ENCODE results near the gene PDLIM1. TPM values are rescaled to one million over a fixed set of nuclear protein-coding genes. Genes with fewer than 3 reads are reported as not detected.
A peak's percentile ranks its signal among the peaks of the same experiment; 100 is the strongest.

The PDLIM1 gene
- polyA plus RNA-seq, 6 donors from 2014 or later, result 348 to 523 (median 419) TPM

DNA sequence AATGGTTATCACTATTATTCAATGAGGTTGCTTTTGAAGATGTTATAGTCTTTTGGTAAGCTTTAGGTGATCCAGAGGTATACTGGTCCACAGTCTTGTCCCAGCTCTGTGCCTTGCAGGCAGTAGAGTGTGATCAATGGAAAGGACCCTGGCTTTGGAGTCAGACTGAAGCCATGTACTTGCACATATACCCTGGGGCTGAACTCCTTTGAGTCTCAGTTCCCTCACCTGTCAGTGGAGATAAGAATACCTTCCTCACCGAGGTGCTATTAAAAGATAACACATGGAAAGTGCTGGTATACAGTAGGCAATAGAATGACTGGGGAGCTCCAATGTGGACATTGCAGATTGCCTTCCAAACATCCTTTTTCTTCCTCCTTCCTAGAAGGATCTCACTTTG is 16.0 kb upstream of the PDLIM1 start:
- H3K4me3 Mint-ChIP-seq, result no peak overlapping the region
- DNase-seq (no peak), ATAC-seq (ENCODE audit: low read depth in 2 of 2) (no peak)
- H3K4me1 Mint-ChIP-seq, result peaks cover 29 to 35% (median 34%) of the 10 kb centered on the region in 3 donors
- no peak overlapping the region for H3K27ac Mint-ChIP-seq
- peaks cover 0 to 8% (median 0%) of the 10 kb centered on the region in 7 donors for H3K9me3 Mint-ChIP-seq
- peaks cover 0 to 9% of the 10 kb centered on the region in 2 donors for H3K36me3 Mint-ChIP-seq
- no peaks in the 10 kb centered on the region for H3K27me3 Mint-ChIP-seq

DNA sequence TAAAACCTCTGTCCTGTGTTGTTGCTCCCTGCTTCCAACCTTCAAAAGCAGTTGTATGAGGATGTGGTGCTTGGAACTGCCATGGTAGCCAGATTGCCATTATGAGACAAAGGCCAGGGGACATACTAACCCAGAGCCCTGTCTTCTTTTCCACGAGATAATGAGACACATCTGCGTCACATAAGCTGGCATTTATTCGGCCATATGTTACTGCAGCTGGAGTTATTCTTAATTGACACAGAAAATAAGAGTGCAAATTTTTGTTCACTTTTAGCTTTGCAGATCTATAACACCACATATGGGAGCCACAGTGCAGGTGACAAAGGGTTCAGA is 15.5 kb upstream of the PDLIM1 start:
- H3K27ac Mint-ChIP-seq, result peak overlapping the region in 2 of 6 donors; percentile 28 to 47
- ATAC-seq (ENCODE audit: low read depth in 2 of 2) (no peak), DNase-seq (no peak)
- H3K4me3 Mint-ChIP-seq, result no peak overlapping the region
- peaks cover 26 to 35% (median 34%) of the 10 kb centered on the region in 3 donors for H3K4me1 Mint-ChIP-seq
- peaks cover 0 to 8% (median 0%) of the 10 kb centered on the region in 7 donors for H3K9me3 Mint-ChIP-seq
- peaks cover 0 to 9% of the 10 kb centered on the region in 2 donors for H3K36me3 Mint-ChIP-seq
- H3K27me3 Mint-ChIP-seq, result no peaks in the 10 kb centered on the region

DNA sequence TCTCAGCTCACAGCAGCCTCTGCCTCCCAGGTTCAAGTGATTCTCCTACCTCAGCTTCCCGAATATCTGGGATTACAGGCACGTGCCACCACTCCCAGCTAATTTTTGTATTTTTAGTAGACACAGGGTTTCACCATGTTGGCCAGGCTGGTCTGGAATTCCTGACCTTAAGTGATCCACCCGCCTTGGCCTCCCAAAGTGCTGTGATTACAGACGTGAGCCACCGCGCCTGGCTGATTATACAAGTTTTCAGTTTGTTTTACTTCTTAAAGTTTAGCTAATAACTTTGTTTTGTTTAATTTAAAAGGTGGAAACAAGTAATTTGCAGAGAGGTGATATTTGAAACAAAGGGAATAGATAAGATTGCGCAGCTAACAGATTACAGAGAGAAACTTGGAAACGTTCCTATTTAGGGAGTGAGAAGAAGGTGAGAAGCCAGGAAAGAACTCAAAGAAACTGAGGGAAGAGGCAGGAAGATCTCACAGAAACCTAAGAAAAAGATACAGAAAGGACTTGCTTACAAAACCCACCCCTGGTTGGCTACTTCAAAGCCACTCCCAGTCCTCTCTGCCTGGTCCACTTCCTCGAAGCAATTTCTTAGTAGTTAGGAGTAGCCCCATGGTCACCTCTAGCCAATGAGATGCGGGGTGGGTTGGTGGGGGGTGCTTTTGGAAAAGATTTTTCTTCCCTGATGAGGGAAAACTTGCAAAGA is 15.0 kb upstream of the PDLIM1 start:
- H3K27me3 Mint-ChIP-seq, result no peaks in the 10 kb centered on the region
- H3K27ac Mint-ChIP-seq, result peak overlapping the region in 3 of 6 donors; percentile 16 to 49 (median 49)
- H3K4me3 Mint-ChIP-seq, result peak overlapping the region in 1 of 8 donors; percentile 16
- DNase-seq, result no peak
- ATAC-seq (ENCODE audit: low read depth in 2 of 2), result no peak
- peaks cover 24 to 31% (median 29%) of the 10 kb centered on the region in 3 donors for H3K4me1 Mint-ChIP-seq
- peaks cover 0 to 7% (median 0%) of the 10 kb centered on the region in 7 donors for H3K9me3 Mint-ChIP-seq
- H3K36me3 Mint-ChIP-seq, result peaks cover 0 to 8% of the 10 kb centered on the region in 2 donors

DNA sequence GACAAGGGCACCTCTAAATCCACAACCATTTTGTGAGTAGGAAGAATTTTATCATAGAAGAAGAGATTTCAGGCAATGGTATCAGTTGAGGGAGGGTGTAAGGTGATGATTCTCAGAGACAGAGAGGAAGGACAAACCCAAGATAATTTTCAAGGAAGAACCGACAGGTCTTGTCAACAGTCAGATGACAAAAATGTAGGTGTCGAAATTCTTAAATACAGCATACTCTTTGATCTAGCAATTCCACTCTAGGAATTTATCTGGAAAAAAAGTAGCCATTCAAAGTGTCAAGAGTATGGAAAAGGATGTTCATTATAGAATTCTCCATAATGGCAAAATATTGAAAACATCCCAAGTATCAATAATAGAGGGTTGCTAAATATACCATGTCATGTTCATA is 14.2 kb upstream of the PDLIM1 start:
- no peaks in the 10 kb centered on the region for H3K9me3 Mint-ChIP-seq

DNA sequence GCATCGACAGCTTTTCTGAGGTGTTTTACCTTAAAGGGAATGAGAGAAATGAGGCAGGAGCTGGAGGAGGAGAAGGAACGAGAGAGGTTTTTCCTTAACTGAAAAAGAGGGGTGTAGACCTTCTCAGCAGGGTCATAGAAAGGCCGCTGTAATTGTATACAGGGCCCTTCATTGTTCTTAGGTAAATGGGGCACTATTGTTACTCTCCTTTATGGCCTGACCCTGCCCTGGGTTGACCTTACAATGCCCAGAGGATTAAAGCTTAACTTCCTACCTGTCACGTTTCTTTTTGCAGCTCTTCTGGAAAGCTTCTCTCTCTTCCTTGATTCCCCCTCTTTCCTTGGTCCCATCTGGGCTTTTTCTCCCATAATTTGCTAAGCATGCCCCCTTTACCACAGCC is 13.7 kb upstream of the PDLIM1 start:
- H3K27me3 Mint-ChIP-seq, result no peaks in the 10 kb centered on the region
- H3K4me3 Mint-ChIP-seq, result no peak overlapping the region
- no peak for DNase-seq
- peaks cover 13 to 18% (median 16%) of the 10 kb centered on the region in 3 donors for H3K4me1 Mint-ChIP-seq
- H3K9me3 Mint-ChIP-seq, result no peaks in the 10 kb centered on the region
- H3K27ac Mint-ChIP-seq, result no peak overlapping the region
- H3K36me3 Mint-ChIP-seq, result no peaks in the 10 kb centered on the region
- no peak for ATAC-seq (ENCODE audit: low read depth in 2 of 2)

More for the DNA sequence above, 14.2 kb upstream of the PDLIM1 start:
- Mint-ChIP-seq H3K36me3 (peaks cover 0 to under 1% of the 10 kb centered on the region in 2 donors), H3K4me3 (no peak overlapping the region), H3K4me1 (peaks cover 18 to 23% (median 21%) of the 10 kb centered on the region in 3 donors), H3K27me3 (no peaks in the 10 kb centered on the region), H3K27ac (no peak overlapping the region)
- DNase-seq, result no peak
- ATAC-seq (ENCODE audit: low read depth in 2 of 2), result no peak

DNA sequence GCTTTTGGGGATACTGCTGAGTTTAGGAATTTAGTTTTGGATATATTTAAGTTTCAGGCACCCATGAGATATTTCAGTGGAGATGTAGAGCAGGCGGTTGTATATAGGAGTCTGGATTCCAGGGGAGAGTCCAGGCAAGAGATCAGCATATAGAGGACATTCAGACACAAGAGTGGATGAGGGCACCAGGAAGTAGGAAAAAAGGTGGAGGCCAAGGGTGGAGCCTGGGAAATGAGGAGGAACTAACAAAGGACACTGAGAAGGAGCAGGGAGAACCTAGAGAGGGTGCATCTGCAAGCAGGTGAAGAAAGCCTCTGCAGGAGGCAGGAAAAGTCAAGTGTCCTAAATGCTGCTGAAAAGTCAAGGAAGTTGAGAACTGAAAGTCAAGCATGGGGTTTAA is 13.1 kb upstream of the PDLIM1 start:
- Mint-ChIP-seq H3K36me3 (no peaks in the 10 kb centered on the region), H3K27me3 (no peaks in the 10 kb centered on the region), H3K27ac (no peak overlapping the region), H3K4me3 (no peak overlapping the region), H3K9me3 (no peaks in the 10 kb centered on the region), H3K4me1 (peaks cover 10 to 13% (median 12%) of the 10 kb centered on the region in 3 donors)
- no peak for ATAC-seq (ENCODE audit: low read depth in 2 of 2)
- no peak for DNase-seq

DNA sequence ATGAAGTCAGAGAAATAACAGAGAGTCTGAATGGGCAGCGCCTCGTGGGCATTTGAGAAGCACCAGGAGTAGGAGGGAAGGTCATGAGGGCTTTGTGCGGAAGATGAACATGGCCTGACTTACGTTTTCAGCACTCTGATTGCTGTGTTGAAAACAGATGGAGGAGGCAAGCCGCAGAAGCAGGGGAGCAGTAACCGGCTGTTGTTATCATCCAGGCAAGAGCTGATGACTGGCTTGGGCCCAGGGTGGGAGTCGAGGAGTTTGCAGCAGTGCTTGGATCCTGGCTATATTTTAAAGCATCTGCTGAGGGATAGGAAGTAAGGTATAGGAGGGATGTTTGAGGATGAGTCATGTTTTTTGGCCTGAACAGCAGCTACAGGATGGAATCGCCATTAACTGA is 12.7 kb upstream of the PDLIM1 start:
- peaks cover 5 to 9% (median 8%) of the 10 kb centered on the region in 3 donors for H3K4me1 Mint-ChIP-seq
- H3K4me3 Mint-ChIP-seq, result no peak overlapping the region
- H3K9me3 Mint-ChIP-seq, result no peaks in the 10 kb centered on the region
- H3K27ac Mint-ChIP-seq, result no peak overlapping the region
- H3K36me3 Mint-ChIP-seq, result no peaks in the 10 kb centered on the region
- DNase-seq, result no peak
- no peaks in the 10 kb centered on the region for H3K27me3 Mint-ChIP-seq
- ATAC-seq (ENCODE audit: low read depth in 2 of 2), result no peak

DNA sequence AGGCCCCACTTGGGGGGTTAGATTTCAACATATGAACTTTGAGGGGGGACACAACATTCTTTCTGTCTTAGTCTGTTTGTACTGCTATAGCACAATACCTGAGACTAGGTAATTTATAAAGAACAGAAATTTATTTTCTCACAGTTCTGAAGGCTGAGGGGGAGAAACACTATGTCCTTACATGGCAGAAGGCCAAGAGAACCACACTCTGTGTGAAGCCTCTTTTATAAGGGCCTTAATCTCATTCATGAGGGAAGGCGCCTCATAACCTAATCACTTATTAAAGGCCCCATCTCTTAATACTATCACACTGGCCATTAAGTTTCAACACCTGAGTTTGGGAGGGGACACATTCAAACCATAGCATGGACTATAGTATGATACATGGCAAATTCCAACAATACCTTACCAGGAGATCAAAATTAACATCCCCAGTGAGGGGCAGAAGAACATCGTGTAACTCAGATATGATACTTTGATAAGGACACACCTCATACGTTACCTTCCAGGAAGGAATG is 9.3 kb upstream of the PDLIM1 start:
- H3K4me1 Mint-ChIP-seq, result peaks cover 27 to 30% (median 29%) of the 10 kb centered on the region in 3 donors

DNA sequence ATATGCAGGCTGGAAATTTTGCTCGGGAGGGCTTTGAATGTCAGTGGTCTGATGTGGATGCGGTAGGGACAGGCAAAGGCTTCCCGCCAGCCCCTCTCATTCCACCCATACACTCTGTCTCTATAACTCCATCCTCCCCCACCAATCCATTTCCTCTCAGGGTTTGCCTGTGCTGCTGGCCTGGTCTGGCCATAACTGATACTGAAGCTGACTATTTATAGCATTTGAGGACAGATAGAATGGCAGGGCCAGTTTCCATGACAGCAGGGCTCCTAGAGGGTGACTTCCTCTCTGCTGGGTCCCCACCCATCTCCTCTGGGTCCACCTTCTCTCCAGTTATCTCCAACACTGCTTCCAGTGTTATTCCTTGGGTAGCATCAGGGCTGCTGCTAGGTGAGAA is 6.6 kb upstream of the PDLIM1 start:
- Mint-ChIP-seq H3K4me3 (peak overlapping the region in 6 of 8 donors; percentile 30 to 84 (median 58)), H3K27me3 (no peaks in the 10 kb centered on the region), H3K4me1 (peaks cover 49 to 57% (median 54%) of the 10 kb centered on the region in 3 donors), H3K36me3 (no peaks in the 10 kb centered on the region), H3K27ac (peak overlapping the region; percentile 53 to 98 (median 90)), H3K9me3 (no peaks in the 10 kb centered on the region)
- ATAC-seq (ENCODE audit: low read depth in 2 of 2) (no peak), DNase-seq (no peak)

More for the DNA sequence above, 9.3 kb upstream of the PDLIM1 start:
- Mint-ChIP-seq H3K27ac (peak overlapping the region in 2 of 6 donors; percentile 59 to 70), H3K27me3 (no peaks in the 10 kb centered on the region), H3K9me3 (no peaks in the 10 kb centered on the region), H3K4me3 (no peak overlapping the region), H3K36me3 (no peaks in the 10 kb centered on the region)
- DNase-seq (no peak), ATAC-seq (ENCODE audit: low read depth in 2 of 2) (no peak)

DNA sequence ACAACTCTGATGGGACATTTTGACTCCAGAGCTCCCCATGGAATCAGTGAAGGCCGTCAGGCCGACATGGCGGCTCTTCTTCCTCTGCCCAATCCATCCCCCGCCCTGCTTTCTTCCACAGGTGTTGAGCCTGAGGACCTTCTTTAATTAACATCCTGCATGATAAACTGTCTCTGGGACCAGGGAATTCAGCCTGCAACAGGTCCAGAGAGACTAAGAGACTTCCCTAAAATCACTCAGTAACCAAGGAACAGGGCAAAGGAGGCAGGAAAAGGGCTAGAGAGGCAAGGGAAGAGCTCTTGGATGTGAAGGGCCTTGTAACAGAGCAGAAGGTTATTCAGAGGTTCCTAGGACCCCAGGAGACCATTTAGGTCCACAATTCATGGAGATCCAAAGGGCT is 6.0 kb upstream of the PDLIM1 start:
- Mint-ChIP-seq H3K27ac (peak overlapping the region; percentile 88 to 98 (median 94)), H3K9me3 (no peaks in the 10 kb centered on the region), H3K4me3 (peak overlapping the region in 5 of 8 donors; percentile 30 to 84 (median 56)), H3K4me1 (peaks cover 54 to 64% (median 61%) of the 10 kb centered on the region in 3 donors), H3K36me3 (no peaks in the 10 kb centered on the region), H3K27me3 (no peaks in the 10 kb centered on the region)
- ATAC-seq (ENCODE audit: low read depth in 2 of 2) (no peak), DNase-seq (no peak)

DNA sequence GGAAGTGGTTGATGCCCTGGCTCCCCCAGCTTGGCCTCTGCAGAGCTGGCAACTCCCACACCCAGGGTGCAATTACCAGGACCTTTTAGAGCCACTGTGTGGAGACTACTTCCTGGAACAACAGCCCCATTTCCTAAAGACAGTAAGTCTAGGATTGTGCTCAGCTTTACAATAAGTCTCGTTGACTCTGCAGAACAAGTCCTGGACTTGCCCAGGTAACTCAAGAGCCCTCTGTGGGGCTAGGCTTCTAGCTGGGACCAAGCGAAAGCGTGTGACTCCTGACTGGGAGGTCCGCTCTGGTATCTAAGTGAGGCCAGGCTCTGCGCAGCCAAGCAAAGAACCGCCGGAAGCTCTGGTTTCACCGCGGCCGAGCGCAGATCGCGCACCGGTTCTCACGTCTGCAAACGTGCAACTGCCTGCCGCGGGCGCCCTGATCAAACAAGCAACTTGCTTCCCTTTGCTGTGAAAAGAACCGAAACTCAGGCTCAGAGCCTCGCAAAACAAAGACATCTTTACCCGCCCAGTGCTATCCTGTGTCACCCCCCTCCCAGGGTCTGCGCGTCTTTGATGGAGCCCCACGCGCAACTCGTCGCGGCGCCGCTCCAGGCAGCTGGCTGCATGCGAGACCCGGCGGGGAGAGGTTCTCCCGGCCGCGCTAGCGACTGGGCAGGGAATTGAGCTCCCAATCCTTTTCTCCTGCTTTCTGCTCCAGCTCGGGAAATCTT is 4.4 kb upstream of the PDLIM1 start:
- peak overlapping the region; percentile 96 to 99 (median 98) for H3K27ac Mint-ChIP-seq
- H3K27me3 Mint-ChIP-seq, result no peaks in the 10 kb centered on the region
- peaks cover 57 to 70% (median 68%) of the 10 kb centered on the region in 3 donors for H3K4me1 Mint-ChIP-seq
- ATAC-seq (ENCODE audit: low read depth in 2 of 2), result peak; percentile 66 to 69
- no peaks in the 10 kb centered on the region for H3K36me3 Mint-ChIP-seq
- peak overlapping the region; percentile 74 to 92 (median 82) for H3K4me3 Mint-ChIP-seq
- no peaks in the 10 kb centered on the region for H3K9me3 Mint-ChIP-seq
- peak; percentile 93 for DNase-seq

DNA sequence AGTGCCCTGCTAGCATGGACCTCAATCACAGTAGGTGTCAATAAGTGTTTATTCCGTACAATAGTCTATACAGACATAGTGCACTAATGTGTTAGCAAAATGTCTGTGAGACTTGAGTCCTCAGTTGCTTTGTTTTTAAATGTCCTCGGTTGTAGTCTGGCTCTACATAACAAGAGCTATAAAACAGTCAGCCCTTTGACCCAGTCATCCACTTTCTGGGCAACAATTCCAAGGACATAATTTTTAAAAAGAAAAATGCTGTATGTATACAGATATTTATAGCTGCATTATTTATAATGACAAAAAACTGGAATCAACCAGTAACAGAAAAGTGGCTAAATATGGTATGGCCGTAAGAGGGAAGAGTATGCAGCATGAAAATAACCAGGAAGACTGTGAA is 2.8 kb upstream of the PDLIM1 start:
- ATAC-seq (ENCODE audit: low read depth in 2 of 2) (no peak), DNase-seq (no peak)
- peak overlapping the region; percentile 89 to 98 (median 97) for H3K27ac Mint-ChIP-seq
- H3K27me3 Mint-ChIP-seq, result no peaks in the 10 kb centered on the region
- peaks cover 64 to 84% (median 83%) of the 10 kb centered on the region in 3 donors for H3K4me1 Mint-ChIP-seq
- no peaks in the 10 kb centered on the region for H3K36me3 Mint-ChIP-seq
- H3K9me3 Mint-ChIP-seq, result no peaks in the 10 kb centered on the region
- H3K4me3 Mint-ChIP-seq, result peak overlapping the region in 6 of 8 donors; percentile 67 to 92 (median 82)

DNA sequence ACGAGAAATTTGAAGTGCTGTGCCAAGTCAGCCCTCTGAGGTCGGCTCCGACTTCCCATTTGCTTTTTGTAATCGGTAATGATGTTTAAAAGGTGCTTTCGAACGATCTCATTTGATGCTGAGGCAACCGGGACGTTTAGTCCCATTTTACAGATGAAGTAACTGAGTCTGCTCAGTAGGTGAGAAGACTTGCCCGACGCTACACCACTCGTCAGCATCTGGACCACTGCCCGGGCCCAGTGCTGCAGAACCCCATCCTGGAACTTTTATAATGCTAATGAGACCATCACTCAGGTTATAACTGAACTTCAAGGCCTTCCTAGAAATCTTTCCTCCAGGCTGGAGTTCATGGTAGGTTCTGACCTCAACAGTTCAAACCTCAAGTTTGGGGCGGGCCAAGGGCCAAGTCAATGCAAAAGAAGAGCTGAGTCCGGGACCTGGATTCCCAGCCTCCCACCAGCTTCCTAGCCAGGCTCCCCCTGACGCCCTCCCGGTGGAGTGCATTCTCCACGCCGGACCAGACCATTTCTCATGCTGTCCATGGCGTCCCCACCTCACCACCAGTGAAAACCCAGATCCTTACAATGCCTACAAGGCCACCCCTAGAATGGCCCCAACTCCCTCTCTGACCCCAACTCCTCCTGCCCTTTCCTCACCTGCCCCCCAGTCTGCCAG is 699 bp upstream of the PDLIM1 start:
- no peak for ATAC-seq (ENCODE audit: low read depth in 2 of 2)
- peaks cover 69 to 89% (median 87%) of the 10 kb centered on the region in 3 donors for H3K4me1 Mint-ChIP-seq
- no peak for DNase-seq
- H3K27me3 Mint-ChIP-seq, result no peaks in the 10 kb centered on the region
- peak overlapping the region; percentile 89 to 98 (median 97) for H3K27ac Mint-ChIP-seq
- H3K9me3 Mint-ChIP-seq, result no peaks in the 10 kb centered on the region
- H3K4me3 Mint-ChIP-seq, result peak overlapping the region; percentile 61 to 92 (median 82)
- H3K36me3 Mint-ChIP-seq, result peaks cover 0 to 7% of the 10 kb centered on the region in 2 donors

Data from naive B cell (primary cell).